Measurements from ENCODE around the gene PRADC1. TPM values are rescaled to one million over a fixed set of nuclear protein-coding genes. Genes with fewer than 3 reads are reported as not detected.
"Not testable (repeated sequence)": the region's sequence is repeated elsewhere in the genome, so short reads cannot be mapped to it uniquely, and the experiment has no call there.

PRADC1 gene
- total RNA-seq, 3 donors from 2014 or later: 21.6 to 49.6 (median 25.6) TPM

GRCh38 chr2:73202156-73203054, 30.6 kb downstream of the PRADC1 start, which contains the start of gene NOTO:
TSS of gene NOTO (plus strand) at chr2:73202574. CDS start at chr2:73202667, 93 bp downstream.
- no peaks in the 10 kb centered on the region for H3K36me3 ChIP-seq
- H3K27ac ChIP-seq: no peak within 1 kb of the TSS
- peak within 1 kb of the TSS; percentile 14 to 55 (median 35) for H3K4me3 ChIP-seq
- H3K4me1 ChIP-seq: peaks cover 0 to 7% of the 10 kb centered on the region in 2 donors
- no peak for DNase-seq (ENCODE audit: low spot score in 2 of 2)
- intact Hi-C loops (cut with DNase I; ENCODE audit: low total_unique reads): no loop called here
- no peaks in the 10 kb centered on the region for H3K9me3 ChIP-seq
- TF ChIP-seq POLR2AphosphoS5 (IDR thresholded peaks at IDR 0.05) (no peak), POLR2A (IDR thresholded peaks at IDR 0.05) (no peak), CTCF (IDR thresholded peaks at IDR 0.05) (no peak)
- peaks cover 4 to 57% of the 10 kb centered on the region in 2 donors for H3K27me3 ChIP-seq

GRCh38 chr2:73200281-73200680, 32.8 kb downstream of the PRADC1 start:
- H3K27ac ChIP-seq; H3K9me3 ChIP-seq; H3K4me1 ChIP-seq; intact Hi-C loops (cut with DNase I; ENCODE audit: low total_unique reads); DNase-seq (ENCODE audit: low spot score in 2 of 2); H3K4me3 ChIP-seq; H3K36me3 ChIP-seq: not testable (repeated sequence)
- H3K27me3 ChIP-seq: peaks cover 4 to 60% of the 10 kb centered on the region in 2 donors

GRCh38 chr2:73197579-73197978, 35.5 kb downstream of the PRADC1 start:
- H3K4me1 ChIP-seq: peaks cover 0 to 1% of the 10 kb centered on the region in 2 donors
- intact Hi-C loops (cut with DNase I; ENCODE audit: low total_unique reads): no loop called here
- H3K36me3 ChIP-seq: no peaks in the 10 kb centered on the region
- no peaks in the 10 kb centered on the region for H3K9me3 ChIP-seq
- no peak overlapping the region for H3K4me3 ChIP-seq
- DNase-seq (ENCODE audit: low spot score in 2 of 2): no peak
- peaks cover 0 to 44% of the 10 kb centered on the region in 2 donors for H3K27me3 ChIP-seq
- no peak overlapping the region for H3K27ac ChIP-seq
- TF ChIP-seq POLR2A (IDR thresholded peaks at IDR 0.05) (no peak), CTCF (IDR thresholded peaks at IDR 0.05) (no peak), POLR2AphosphoS5 (IDR thresholded peaks at IDR 0.05) (no peak)

- DNase-seq (ENCODE audit: low spot score in 2 of 2): no peak
- TF ChIP-seq POLR2A (IDR thresholded peaks at IDR 0.05) (no peak), POLR2AphosphoS5 (IDR thresholded peaks at IDR 0.05) (no peak)
- intact Hi-C loops (cut with DNase I; ENCODE audit: low total_unique reads): no loop called here
Observed at GRCh38 chr2:73187549-73187948, 45.5 kb downstream of the PRADC1 start.

GRCh38 chr2:73185965-73186364, 47.1 kb downstream of the PRADC1 start:
- DNase-seq (ENCODE audit: low spot score in 2 of 2): no peak
- Histone ChIP-seq H3K4me3 (no peak overlapping the region), H3K36me3 (no peaks in the 10 kb centered on the region), H3K9me3 (peaks cover 0 to 11% of the 10 kb centered on the region in 2 donors), H3K27ac (no peak overlapping the region), H3K27me3 (no peaks in the 10 kb centered on the region), H3K4me1 (no peaks in the 10 kb centered on the region)
- TF ChIP-seq POLR2A (IDR thresholded peaks at IDR 0.05) (no peak), POLR2AphosphoS5 (IDR thresholded peaks at IDR 0.05) (no peak), CTCF (IDR thresholded peaks at IDR 0.05) (no peak)
- intact Hi-C loops (cut with DNase I; ENCODE audit: low total_unique reads): no loop called here

More at GRCh38 chr2:73187549-73187948, 45.5 kb downstream of the PRADC1 start:
- Histone ChIP-seq H3K36me3 (no peaks in the 10 kb centered on the region), H3K4me3 (no peak overlapping the region), H3K9me3 (peaks cover 0 to 11% of the 10 kb centered on the region in 2 donors), H3K27ac (no peak overlapping the region), H3K4me1 (no peaks in the 10 kb centered on the region), H3K27me3 (no peaks in the 10 kb centered on the region)

Other genes starting within 250 kb of the PRADC1 start
- gene SFXN5, start 161.5 kb downstream of the PRADC1 start, total RNA-seq: 10 to 100 TPM in 2 of 3 donors, 1 to 10 TPM in 1; 6.7 to 19.6 (median 12.8) TPM
- 10 to 100 TPM; 20.6 to 27.4 (median 26.5) TPM for gene RAB11FIP5, start 120.3 kb downstream of the PRADC1 start, total RNA-seq
- not detected for gene NOTO, start 30.7 kb downstream of the PRADC1 start, total RNA-seq
- gene SMYD5, start 19.0 kb downstream of the PRADC1 start, total RNA-seq: 10 to 100 TPM; 14.1 to 21.6 (median 18.3) TPM
- 100 to 1,000 TPM; 180 to 223 (median 187) TPM for gene CCT7, start 1.1 kb upstream of the PRADC1 start, total RNA-seq
- 1 to 10 TPM; 1.6 to 4.0 (median 3.9) TPM for gene FBXO41, start 51.2 kb upstream of the PRADC1 start, total RNA-seq
- not detected for gene EGR4, start 60.3 kb upstream of the PRADC1 start, total RNA-seq
- gene ALMS1, start 152.6 kb upstream of the PRADC1 start, total RNA-seq: 10 to 100 TPM; 38.7 to 53.1 (median 40.6) TPM

Data from breast epithelium (tissue), 4 donors.